Body of pancreas (tissue), 4 donors: ENCODE results near the gene ASB18.

Experiments
- CTCF ChIP-seq, 7 experiments: fragments of 450-650 bp in 4 of 7; fragments of 200-600 bp in 3 of 7; sonication (generic) in 3 of 7; IDR thresholded peaks; one replicate each; pipeline ENCODE4 v1.5.1; 2016 to 2019; ENCODE audit warnings: antibody characterized with exemption in 7 of 7
- POLR2A ChIP-seq, 3 donors: fragments of 450-650 bp; IDR thresholded peaks; one replicate each; pipeline ENCODE4 v1.6.1; 2016; ENCODE audit warnings: antibody characterized with exemption in 3 of 3, mild to moderate bottlenecking in 2 of 3

- TF ChIP-seq CTCF (IDR thresholded peaks at IDR 0.05) (no peak), POLR2A (IDR thresholded peaks at IDR 0.05) (no peak)
These were observed at the start of gene ASB18 for GRCh38 chr2:236264256-236264655.
